ENCODE data around the gene FOXC1. TPM values are rescaled to one million over a fixed set of nuclear protein-coding genes. Genes with fewer than 3 reads are reported as not detected.

Gene FOXC1
- total RNA-seq, 1 experiment from 2014 or later: 16.7 TPM

- no peak overlapping the region for H3K27ac Mint-ChIP-seq (ENCODE audit: low read depth, unreplicated experiment)
- DNase-seq (ENCODE audit: unreplicated experiment): no peak
- H3K9me3 Mint-ChIP-seq (ENCODE audit: unreplicated experiment): no peaks in the 10 kb centered on the region
- TF ChIP-seq CTCF (IDR thresholded peaks at IDR 0.05; ENCODE audit: unreplicated experiment): no peak
- BruUV-seq (replicated peaks): no TSS peak
- ChIA-PET POLR2A (no interaction called here), CTCF (no interaction called here)
- no peaks in the 10 kb centered on the region for H3K4me1 Mint-ChIP-seq (ENCODE audit: insufficient read depth, unreplicated experiment)
- H3K36me3 Mint-ChIP-seq (ENCODE audit: insufficient read depth, unreplicated experiment): no peaks in the 10 kb centered on the region
- intact Hi-C loops (cut with micrococcal nuclease): no loop called here
- no peak overlapping the region for H3K4me3 Mint-ChIP-seq (ENCODE audit: unreplicated experiment)
- H3K27me3 Mint-ChIP-seq (ENCODE audit: insufficient read depth, unreplicated experiment): no peaks in the 10 kb centered on the region
Observed at GRCh38 chr6:1652842-1653241, 43.1 kb downstream of the FOXC1 start.

- ChIA-PET CTCF (interaction anchor here (0.5 kb wide), 1 partner anchor 352 kb away, joined by 4 read pairs; no protein-coding TSS in a partner anchor), POLR2A (interaction anchor here (0.6 kb wide), 1 partner anchor 29 kb away, joined by 3 read pairs; no protein-coding TSS in a partner anchor)
- intact Hi-C loops (cut with micrococcal nuclease): no loop called here
- no peaks in the 10 kb centered on the region for H3K36me3 Mint-ChIP-seq (ENCODE audit: insufficient read depth, unreplicated experiment)
- no peak for TF ChIP-seq CTCF (IDR thresholded peaks at IDR 0.05; ENCODE audit: unreplicated experiment)
- no peaks in the 10 kb centered on the region for H3K27me3 Mint-ChIP-seq (ENCODE audit: insufficient read depth, unreplicated experiment)
- no peaks in the 10 kb centered on the region for H3K4me1 Mint-ChIP-seq (ENCODE audit: insufficient read depth, unreplicated experiment)
- no peaks in the 10 kb centered on the region for H3K9me3 Mint-ChIP-seq (ENCODE audit: unreplicated experiment)
- BruUV-seq (replicated peaks): no TSS peak
- no peak overlapping the region for H3K27ac Mint-ChIP-seq (ENCODE audit: low read depth, unreplicated experiment)
- no peak overlapping the region for H3K4me3 Mint-ChIP-seq (ENCODE audit: unreplicated experiment)
- no peak for DNase-seq (ENCODE audit: unreplicated experiment)
Observed at GRCh38 chr6:1654054-1654453, 44.3 kb downstream of the FOXC1 start.

- H3K4me3 Mint-ChIP-seq (ENCODE audit: unreplicated experiment): no peak overlapping the region
- no peaks in the 10 kb centered on the region for H3K9me3 Mint-ChIP-seq (ENCODE audit: unreplicated experiment)
- no peak for TF ChIP-seq CTCF (IDR thresholded peaks at IDR 0.05; ENCODE audit: unreplicated experiment)
- intact Hi-C loops (cut with micrococcal nuclease): no loop called here
- H3K27me3 Mint-ChIP-seq (ENCODE audit: insufficient read depth, unreplicated experiment): no peaks in the 10 kb centered on the region
- BruUV-seq (replicated peaks): no TSS peak
- no peak overlapping the region for H3K27ac Mint-ChIP-seq (ENCODE audit: low read depth, unreplicated experiment)
- H3K36me3 Mint-ChIP-seq (ENCODE audit: insufficient read depth, unreplicated experiment): peaks cover 5% of the 10 kb centered on the region
- CTCF ChIA-PET: no interaction called here
- POLR2A ChIA-PET: no interaction called here
- H3K4me1 Mint-ChIP-seq (ENCODE audit: insufficient read depth, unreplicated experiment): no peaks in the 10 kb centered on the region
- no peak for DNase-seq (ENCODE audit: unreplicated experiment)
Observed at GRCh38 chr6:1657116-1657770, 47.5 kb downstream of the FOXC1 start.

GRCh38 chr6:1657771-1658165 lies 48.1 kb downstream of the FOXC1 start:
- CTCF ChIA-PET: no interaction called here

More at GRCh38 chr6:1657771-1658165, 48.1 kb downstream of the FOXC1 start:
- Mint-ChIP-seq H3K9me3 (ENCODE audit: unreplicated experiment) (no peaks in the 10 kb centered on the region), H3K36me3 (ENCODE audit: insufficient read depth, unreplicated experiment) (peaks cover 5% of the 10 kb centered on the region), H3K4me1 (ENCODE audit: insufficient read depth, unreplicated experiment) (no peaks in the 10 kb centered on the region), H3K27ac (ENCODE audit: low read depth, unreplicated experiment) (no peak overlapping the region), H3K4me3 (ENCODE audit: unreplicated experiment) (no peak overlapping the region), H3K27me3 (ENCODE audit: insufficient read depth, unreplicated experiment) (no peaks in the 10 kb centered on the region)
- intact Hi-C loops (cut with micrococcal nuclease): no loop called here
- no peak for TF ChIP-seq CTCF (IDR thresholded peaks at IDR 0.05; ENCODE audit: unreplicated experiment)
- no TSS peak for BruUV-seq (replicated peaks)
- DNase-seq (ENCODE audit: unreplicated experiment): no peak
- POLR2A ChIA-PET: no interaction called here
